Erythroblast (primary cell): ENCODE results near the gene HDDC2.
"Not testable (repeated sequence)": the region's sequence is repeated elsewhere in the genome, so short reads cannot be mapped to it uniquely, and the experiment has no call there.

Source experiments
- DNase-seq, 2 experiments: peaks; one replicate each; lab custom pipeline; 2025; lab: John Stamatoyannopoulos, UW
- GATA1 ChIP-seq: IDR thresholded peaks from 2 replicates; pipeline ENCODE4 v1.6.1; 2011; ENCODE audit warnings: low read depth, mild to moderate bottlenecking, control low read depth, low read length, moderate library complexity
- POLR2A ChIP-seq: IDR thresholded peaks from 2 replicates; pipeline ENCODE4 v1.6.1; 2011; ENCODE audit warnings: mild to moderate bottlenecking, low read length

HDDC2 gene

DNA sequence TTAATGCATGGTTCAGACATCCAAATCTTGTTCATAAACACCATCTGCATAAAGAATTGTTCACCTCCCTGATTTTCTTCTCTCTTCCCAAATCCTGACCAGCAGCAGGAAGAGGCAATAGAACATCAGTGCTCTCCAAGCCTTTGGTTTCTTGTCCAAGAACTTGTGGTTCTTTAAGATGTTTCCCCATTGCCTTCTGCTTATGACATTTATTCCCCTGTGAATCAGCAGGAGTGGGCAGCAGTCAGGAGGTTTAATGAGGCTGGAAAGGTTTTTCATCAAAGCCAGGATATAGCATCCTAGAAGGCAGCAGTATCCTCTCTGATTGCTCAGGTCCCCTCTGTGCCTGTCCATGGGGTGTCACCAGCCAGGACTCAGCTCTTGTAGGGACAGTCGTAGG lies 5.3 kb downstream of the HDDC2 start:
- DNase-seq: no peak
- TF ChIP-seq GATA1 (no peak), POLR2A (no peak)

DNA sequence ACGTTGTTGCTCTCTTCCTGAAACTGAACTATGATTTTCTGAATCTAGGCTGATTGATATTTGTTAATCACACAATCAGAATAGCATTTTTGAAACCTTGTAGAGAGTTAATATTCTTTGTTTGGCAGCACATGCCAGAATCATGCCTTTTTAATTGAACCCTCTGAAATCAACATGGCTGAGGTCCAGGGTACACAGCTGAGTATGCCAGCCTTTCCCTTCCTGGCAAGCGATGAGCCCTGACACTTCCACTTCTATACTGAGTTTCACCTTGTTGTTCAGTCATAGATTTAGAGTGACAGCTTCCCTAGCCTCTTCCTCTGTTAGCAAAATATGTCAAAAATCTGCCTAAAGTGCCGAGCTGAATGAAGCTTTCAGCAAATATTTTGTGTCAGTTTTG lies 6.8 kb downstream of the HDDC2 start:
- TF ChIP-seq POLR2A (no peak), GATA1 (no peak)
- no peak for DNase-seq

DNA sequence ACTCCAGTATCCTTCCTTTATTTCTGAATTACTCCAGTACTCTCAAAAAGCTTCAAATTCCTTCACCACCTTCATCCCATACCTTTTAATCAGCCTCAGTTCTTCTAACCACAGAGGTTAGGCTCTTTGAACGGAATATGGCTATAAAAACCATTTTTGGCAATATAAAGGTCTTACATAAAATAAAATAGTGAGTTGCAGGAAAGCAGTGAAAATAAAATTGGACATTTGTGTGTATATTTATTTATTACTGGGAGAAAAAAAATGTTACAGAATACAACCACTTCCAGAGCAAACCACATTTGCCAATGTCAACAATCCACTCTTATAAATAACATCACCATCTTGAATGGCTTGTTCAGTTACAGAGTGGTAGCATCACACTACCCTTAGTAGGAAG lies 7.7 kb downstream of the HDDC2 start:
- DNase-seq: no peak
- TF ChIP-seq GATA1: no peak
- no peak for TF ChIP-seq POLR2A

DNA sequence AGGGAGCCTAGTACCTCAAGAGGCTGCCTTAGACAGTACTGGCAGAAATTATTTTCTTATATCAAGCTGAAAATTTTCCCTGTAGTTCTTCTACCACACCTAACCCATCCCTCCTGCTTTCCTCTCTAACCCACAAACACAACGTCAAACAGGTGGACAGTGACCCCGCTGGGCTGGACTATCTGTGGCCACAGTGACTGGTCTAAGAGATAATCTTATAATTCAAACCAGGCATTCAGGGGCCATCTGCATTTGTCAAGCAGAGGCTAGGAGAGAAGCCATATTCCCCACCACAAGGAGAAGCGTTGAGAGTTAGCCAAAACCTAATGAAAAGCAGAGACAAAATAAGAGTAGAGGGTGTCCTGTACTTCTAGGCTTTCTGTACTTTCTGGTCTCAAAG lies 8.2 kb downstream of the HDDC2 start:
- no peak for DNase-seq
- TF ChIP-seq POLR2A: no peak
- TF ChIP-seq GATA1: no peak

DNA sequence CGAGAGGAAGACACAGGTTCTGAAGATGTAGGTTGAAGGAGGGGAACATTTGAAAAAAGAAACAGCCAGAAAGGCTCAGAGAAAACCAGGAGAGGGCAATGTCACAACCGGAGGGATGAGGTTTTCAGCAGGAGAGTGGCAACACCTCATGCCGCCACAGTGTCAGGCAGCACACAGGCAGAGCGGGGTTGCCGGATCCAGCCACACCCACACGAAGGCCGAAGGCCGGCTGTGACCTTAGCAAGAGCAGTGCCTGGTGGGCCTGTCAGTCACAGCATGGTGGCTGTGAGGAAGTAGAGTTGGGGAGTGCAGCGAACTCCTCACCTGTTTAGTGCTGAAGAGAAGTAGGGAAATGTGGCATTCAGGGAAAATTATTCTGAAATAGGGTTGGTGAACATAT lies 14.0 kb downstream of the HDDC2 start:
- TF ChIP-seq GATA1 (no peak), POLR2A (no peak)
- DNase-seq: no peak

DNA sequence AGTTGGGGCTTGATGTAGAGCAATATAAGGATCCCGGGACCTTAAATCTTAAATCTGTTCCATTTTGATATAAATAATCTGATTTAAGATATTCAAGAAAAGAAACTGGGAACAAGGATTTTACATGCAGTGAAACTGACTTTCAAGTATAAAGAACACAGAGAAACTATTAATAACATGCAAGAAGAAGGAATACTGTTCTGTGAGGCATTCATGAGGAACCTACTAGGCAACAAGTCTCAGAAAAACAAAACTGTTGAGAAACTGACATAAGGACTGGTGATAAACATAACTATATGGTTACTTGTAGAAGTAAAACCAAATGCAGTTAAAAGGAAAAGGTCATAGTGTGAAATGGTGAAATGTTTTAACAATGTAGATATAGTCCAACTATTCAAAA lies 15.8 kb downstream of the HDDC2 start:
- DNase-seq: no peak
- no peak for TF ChIP-seq GATA1
- no peak for TF ChIP-seq POLR2A

DNA sequence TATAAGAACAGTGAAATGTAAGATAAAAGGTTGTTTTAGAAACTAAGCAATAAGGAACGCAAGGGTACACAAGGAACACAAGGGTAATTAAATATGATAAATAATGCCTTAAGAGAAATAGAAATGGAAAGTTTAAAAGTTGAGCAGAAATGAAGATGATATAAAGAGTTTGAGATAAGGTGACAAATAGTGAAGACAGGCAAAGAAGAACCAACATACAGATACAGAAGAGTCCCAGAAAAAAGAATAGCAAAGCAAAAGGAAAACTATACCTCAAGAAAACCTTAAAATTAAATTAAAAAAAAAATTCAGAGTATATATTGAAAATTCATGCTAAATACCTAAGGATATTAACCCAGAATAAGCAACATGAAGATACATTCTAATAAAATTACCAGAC lies 16.4 kb downstream of the HDDC2 start:
- TF ChIP-seq POLR2A: no peak
- no peak for TF ChIP-seq GATA1
- DNase-seq: peak in 1 of 2 experiments; percentile 13

DNA sequence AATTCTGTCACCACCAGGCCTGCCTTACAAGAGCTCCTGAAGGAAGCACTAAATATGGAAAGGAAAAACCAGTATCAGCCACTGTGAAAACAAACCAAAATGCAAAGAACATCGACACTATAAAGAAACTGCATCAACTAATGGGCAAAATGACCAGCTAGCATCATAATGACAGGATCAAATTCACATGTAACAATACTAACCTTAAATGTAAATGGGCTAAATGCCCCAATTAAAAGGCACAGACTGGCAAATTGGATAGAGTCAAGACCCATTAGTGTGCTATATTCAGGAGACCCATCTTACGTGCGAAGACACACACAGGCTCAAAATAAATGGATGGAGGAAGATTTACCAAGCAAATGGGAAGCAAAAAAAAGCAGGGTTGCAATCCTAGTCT lies 19.3 kb downstream of the HDDC2 start:
- not testable (repeated sequence) for DNase-seq

DNA sequence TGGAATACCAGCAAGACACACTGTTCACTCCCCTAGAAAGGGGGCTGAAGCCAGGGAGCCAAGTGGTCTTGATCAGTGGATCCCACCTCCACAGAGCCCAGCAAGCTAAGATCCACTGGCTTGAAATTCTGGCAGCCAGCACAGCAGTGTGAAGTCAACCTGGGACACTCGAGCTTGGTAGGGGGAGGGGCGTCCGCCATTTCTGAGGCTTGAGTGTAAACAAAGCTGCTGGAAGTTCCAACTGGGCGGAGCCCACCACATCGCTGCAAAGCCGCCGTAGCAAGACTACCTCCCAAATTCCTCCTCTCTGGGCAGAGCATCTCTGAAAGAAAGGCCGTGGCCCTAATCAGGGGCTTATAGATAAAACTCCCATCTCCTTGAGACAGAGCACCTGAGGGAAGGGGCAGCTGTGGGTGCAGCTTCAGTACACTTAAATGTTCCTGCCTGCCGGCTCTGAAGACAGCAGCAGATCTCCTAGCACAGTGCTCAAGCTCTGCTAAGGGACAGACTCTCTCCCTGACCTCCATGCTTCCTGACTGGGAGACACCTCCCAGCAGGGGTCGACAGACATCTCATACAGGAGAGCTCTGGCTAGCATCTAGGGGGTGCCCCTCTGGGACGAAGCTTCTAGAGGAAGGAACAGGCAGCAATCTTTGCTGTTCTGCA lies 21.3 kb downstream of the HDDC2 start:
- not testable (repeated sequence) for DNase-seq

DNA sequence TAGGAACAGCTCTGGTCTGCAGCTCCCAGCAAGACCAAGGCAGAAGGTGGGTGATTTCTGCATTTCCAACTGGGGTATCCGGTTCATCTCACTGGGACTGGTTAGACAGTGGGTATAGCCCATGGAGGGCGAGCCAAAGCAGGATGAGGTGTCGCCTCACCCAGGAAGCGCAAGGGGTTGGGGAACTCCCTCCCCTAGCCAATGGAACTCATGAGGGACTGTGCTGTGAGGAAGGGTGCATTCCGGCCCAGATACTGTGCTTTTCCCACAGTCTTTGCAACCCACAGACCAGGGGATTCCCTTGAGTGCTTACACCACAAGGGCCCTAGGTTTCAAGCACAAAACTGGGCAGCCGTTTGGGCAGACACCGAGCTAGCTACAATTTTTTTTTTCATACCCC lies 21.8 kb downstream of the HDDC2 start:
- no peak for DNase-seq
- TF ChIP-seq POLR2A (no peak), GATA1 (no peak)

DNA sequence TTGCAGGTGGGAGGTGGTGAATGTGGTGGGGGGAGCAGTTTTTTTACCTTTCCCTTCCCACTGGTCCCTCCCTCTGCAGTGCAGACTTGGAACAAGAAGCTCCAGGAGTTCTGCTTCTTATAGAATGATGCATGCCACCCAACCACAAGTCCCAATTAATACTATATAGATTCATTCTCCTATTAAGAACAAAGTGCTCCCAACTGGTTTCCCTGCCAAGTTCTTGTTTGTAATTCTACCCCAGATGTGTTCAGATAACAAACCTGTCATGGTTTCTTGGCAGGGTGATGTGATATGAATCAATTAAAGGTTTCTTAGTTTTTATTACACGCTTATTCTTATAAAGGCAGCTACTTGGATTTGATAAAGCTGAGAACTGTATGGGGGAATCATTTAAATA lies 23.9 kb downstream of the HDDC2 start:
- no peak for DNase-seq
- TF ChIP-seq GATA1 (no peak), POLR2A (no peak)

DNA sequence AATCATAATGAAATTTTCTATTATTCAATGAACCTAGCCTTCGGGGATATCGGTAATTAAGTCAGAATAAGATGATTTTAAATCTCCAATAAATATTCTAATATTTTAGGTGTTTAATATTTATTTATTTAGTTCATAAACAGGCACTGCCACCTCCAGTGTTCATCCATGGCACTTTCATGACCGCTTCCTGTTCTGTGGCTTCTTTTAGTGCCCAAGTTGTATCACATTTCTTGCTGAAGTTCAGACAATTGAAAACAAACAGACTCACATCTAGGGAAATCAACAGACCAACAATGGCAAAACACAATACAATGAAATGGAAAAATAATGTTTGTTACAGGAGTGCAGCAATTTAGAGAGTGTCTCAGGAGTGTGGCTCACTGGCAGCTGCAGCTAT lies 26.0 kb downstream of the HDDC2 start:
- no peak for TF ChIP-seq POLR2A
- no peak for TF ChIP-seq GATA1
- no peak for DNase-seq

DNA sequence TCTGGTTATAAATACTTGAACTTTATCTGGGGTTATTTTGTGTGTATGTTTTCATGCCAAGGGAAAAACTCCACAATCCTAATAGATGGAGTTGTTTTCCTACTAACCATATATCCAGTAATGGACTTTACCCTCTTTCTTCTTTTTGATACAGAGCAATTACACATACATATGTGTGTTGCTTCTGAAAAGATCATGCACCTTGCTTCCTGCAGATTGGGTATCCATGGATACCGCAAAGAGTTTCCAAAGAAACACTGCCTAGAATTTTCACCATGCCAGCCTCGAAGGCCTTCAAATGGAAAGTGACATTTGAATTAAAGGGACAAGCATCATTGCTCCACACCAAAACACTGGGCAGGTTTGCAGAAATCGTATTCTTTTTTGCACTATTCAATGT lies 26.8 kb downstream of the HDDC2 start:
- no peak for TF ChIP-seq GATA1
- TF ChIP-seq POLR2A: no peak
- no peak for DNase-seq

DNA sequence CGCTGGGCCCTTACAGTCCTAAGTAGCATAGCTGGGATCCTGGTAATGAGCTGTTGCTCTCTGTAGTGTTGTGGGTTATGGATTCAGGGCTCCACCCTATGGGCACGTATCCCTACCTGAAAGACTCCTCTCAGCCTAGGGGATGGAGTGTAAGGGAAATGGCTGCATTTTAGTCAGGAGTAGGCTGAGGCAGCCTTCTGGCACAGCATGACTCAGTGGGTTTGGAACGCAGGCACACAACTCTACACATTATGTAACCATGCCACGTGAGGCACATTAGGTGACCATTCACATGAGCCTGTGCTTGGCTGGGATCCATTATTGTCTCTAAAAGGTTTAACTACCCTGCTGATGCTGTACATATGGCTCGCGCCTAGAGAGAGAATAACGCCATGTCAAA lies 27.8 kb downstream of the HDDC2 start:
- no peak for DNase-seq

DNA sequence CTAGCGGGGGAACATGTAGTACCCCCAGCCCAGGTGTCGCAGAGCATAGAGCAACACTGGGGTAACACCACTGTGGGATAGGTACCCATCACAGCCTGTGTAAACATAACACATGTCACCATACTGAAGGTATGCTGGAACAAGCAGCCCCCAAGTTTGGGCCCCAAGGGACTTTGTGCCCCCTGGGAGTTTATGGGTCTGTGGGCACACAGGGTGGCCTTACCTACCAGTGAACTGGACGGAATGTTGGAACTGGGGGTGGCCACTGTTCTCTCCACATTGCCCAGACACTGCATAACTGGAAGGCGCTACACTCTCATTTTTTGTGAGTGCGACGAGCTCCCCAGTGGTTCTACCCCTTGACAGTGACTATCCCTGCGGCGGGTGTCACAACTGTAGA lies 28.5 kb downstream of the HDDC2 start:
- DNase-seq: no peak
- TF ChIP-seq GATA1: no peak
- TF ChIP-seq POLR2A: no peak

More for the DNA sequence above, 27.8 kb downstream of the HDDC2 start:
- TF ChIP-seq POLR2A (no peak), GATA1 (no peak)
